PFSK-1 (cell line): ENCODE data around the gene SUPT3H.

Experiments
- FOXP2 ChIP-seq: optimal IDR thresholded peaks from 2 replicates; pipeline ENCODE3; 2011; ENCODE audit warnings: borderline replicate concordance, control low read depth, inconsistent platforms; ENCODE audit not compliant: insufficient read depth; ENCODE audit errors: extremely low read length, extremely low read depth
- POLR2AphosphoS5 ChIP-seq: IDR thresholded peaks from 2 replicates; pipeline ENCODE4 v1.6.1; 2012; ENCODE audit warnings: low read depth, mild to moderate bottlenecking, control low read depth, low read length, moderate library complexity
- SIN3A ChIP-seq: IDR thresholded peaks from 2 replicates; pipeline ENCODE4 v1.6.1; 2012; ENCODE audit warnings: mild to moderate bottlenecking, low read length, moderate library complexity, borderline replicate concordance; ENCODE audit not compliant: insufficient read depth
- TAF1 ChIP-seq: IDR thresholded peaks from 2 replicates; pipeline ENCODE4 v1.6.1; 2012; ENCODE audit warnings: low read length, control low read depth, borderline replicate concordance; ENCODE audit not compliant: insufficient read depth
- TF ChIP-seq, protein P1 (sequence below), 2 experiments: IDR thresholded peaks; 2 replicates each; pipeline versions ENCODE4 v1.6.1 to v1.8.0; 2011 to 2012; ENCODE audit warnings: low read depth in 2 of 2, low read length in 2 of 2, control low read depth in 1 of 2, inconsistent platforms in 1 of 2, mild to moderate bottlenecking in 1 of 2, moderate library complexity in 1 of 2; ENCODE audit not compliant: insufficient read depth in 1 of 2

Gene SUPT3H

GRCh38 chr6:45327956-45328522, 49.7 kb downstream of the SUPT3H start, which contains the start of gene RUNX2:
Gene RUNX2 (plus strand): TSS chr6:45328330. CDS start chr6:45328727, 397 bp downstream.
- no peak for TF ChIP-seq TAF1
- TF ChIP-seq POLR2AphosphoS5 = no peak

GRCh38 chr6:45326698-45327417, 50.9 kb downstream of the SUPT3H start:
- TF ChIP-seq SIN3A (no peak), TAF1 (no peak), POLR2AphosphoS5 (no peak), FOXP2 (no peak)
- TF ChIP-seq, protein P1, sequence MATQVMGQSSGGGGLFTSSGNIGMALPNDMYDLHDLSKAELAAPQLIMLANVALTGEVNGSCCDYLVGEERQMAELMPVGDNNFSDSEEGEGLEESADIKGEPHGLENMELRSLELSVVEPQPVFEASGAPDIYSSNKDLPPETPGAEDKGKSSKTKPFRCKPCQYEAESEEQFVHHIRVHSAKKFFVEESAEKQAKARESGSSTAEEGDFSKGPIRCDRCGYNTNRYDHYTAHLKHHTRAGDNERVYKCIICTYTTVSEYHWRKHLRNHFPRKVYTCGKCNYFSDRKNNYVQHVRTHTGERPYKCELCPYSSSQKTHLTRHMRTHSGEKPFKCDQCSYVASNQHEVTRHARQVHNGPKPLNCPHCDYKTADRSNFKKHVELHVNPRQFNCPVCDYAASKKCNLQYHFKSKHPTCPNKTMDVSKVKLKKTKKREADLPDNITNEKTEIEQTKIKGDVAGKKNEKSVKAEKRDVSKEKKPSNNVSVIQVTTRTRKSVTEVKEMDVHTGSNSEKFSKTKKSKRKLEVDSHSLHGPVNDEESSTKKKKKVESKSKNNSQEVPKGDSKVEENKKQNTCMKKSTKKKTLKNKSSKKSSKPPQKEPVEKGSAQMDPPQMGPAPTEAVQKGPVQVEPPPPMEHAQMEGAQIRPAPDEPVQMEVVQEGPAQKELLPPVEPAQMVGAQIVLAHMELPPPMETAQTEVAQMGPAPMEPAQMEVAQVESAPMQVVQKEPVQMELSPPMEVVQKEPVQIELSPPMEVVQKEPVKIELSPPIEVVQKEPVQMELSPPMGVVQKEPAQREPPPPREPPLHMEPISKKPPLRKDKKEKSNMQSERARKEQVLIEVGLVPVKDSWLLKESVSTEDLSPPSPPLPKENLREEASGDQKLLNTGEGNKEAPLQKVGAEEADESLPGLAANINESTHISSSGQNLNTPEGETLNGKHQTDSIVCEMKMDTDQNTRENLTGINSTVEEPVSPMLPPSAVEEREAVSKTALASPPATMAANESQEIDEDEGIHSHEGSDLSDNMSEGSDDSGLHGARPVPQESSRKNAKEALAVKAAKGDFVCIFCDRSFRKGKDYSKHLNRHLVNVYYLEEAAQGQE (IDR thresholded peaks at IDR 0.05; ENCODE audit: insufficient read depth in 1 of 2, low read depth in 2 of 2, low read length in 2 of 2) = no peak

- TF ChIP-seq POLR2AphosphoS5 (no peak), SIN3A (no peak), FOXP2 (no peak), TAF1 (no peak)
- TF ChIP-seq, protein P1 (IDR thresholded peaks at IDR 0.05; ENCODE audit: insufficient read depth in 1 of 2, low read depth in 2 of 2, low read length in 2 of 2) = no peak
These were observed 54.0 kb downstream of the SUPT3H start for GRCh38 chr6:45323656-45324224.

DNA sequence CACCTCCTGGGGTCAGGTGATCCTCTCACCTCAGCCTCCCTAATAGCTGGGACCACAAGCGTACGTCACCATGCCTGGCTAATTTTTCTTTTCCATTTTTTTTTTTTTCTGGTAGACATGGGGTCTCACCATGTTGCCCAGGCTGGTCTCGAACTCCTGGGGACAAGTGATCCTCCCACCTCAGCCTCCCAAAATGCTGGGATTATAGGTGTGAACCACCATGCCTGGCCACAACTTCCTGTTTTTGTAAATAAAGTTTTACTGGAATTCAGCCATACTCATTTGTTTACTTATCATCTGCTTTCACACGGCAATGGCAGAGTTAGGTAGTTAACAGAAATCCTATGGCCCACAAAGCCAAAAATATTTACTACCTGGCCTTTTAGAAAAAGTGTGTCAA, 57.4 kb downstream of the SUPT3H start:
- TF ChIP-seq SIN3A (no peak), POLR2AphosphoS5 (no peak), TAF1 (no peak), FOXP2 (no peak)
- TF ChIP-seq, protein P1 (IDR thresholded peaks at IDR 0.05; ENCODE audit: insufficient read depth in 1 of 2, low read depth in 2 of 2, low read length in 2 of 2) = no peak

GRCh38 chr6:45314146-45314545, 63.6 kb downstream of the SUPT3H start:
- TF ChIP-seq TAF1 = no peak
- TF ChIP-seq SIN3A = no peak
- no peak for TF ChIP-seq FOXP2
- TF ChIP-seq POLR2AphosphoS5 = no peak
- TF ChIP-seq, protein P1 (IDR thresholded peaks at IDR 0.05; ENCODE audit: insufficient read depth in 1 of 2, low read depth in 2 of 2, low read length in 2 of 2) = no peak
